Adrenal gland (tissue), 5 donors: Measurements from ENCODE around the gene CD247.

Source experiments
- POLR2A ChIP-seq, 2 donors: fragments of 450-650 bp; IDR thresholded peaks; one replicate each; pipeline ENCODE4 v1.6.1; 2017; ENCODE audit warnings: antibody characterized with exemption in 2 of 2, mild to moderate bottlenecking in 2 of 2, moderate library complexity in 1 of 2
- TF ChIP-seq, protein P1 (sequence below), 6 experiments: fragments of 450-650 bp in 4 of 6; fragments of 200-600 bp in 2 of 6; sonication (generic) in 1 of 6; IDR thresholded peaks; 1 replicate in 5 of 6; 2 replicates in 1 of 6; pipeline versions ENCODE4 v1.5.1 to v1.8.0; 2016 to 2021; ENCODE audit warnings: antibody characterized with exemption in 6 of 6, mild to moderate bottlenecking in 2 of 6, moderate library complexity in 1 of 6
- donor health status: DM: no; HTN: no; CAD: no.

GRCh38 chr1:167476061-167476460 lies 42.3 kb downstream of the CD247 start:
- TF ChIP-seq, protein P1, sequence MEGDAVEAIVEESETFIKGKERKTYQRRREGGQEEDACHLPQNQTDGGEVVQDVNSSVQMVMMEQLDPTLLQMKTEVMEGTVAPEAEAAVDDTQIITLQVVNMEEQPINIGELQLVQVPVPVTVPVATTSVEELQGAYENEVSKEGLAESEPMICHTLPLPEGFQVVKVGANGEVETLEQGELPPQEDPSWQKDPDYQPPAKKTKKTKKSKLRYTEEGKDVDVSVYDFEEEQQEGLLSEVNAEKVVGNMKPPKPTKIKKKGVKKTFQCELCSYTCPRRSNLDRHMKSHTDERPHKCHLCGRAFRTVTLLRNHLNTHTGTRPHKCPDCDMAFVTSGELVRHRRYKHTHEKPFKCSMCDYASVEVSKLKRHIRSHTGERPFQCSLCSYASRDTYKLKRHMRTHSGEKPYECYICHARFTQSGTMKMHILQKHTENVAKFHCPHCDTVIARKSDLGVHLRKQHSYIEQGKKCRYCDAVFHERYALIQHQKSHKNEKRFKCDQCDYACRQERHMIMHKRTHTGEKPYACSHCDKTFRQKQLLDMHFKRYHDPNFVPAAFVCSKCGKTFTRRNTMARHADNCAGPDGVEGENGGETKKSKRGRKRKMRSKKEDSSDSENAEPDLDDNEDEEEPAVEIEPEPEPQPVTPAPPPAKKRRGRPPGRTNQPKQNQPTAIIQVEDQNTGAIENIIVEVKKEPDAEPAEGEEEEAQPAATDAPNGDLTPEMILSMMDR (IDR thresholded peaks at IDR 0.05): no peak
- no peak for TF ChIP-seq POLR2A (IDR thresholded peaks at IDR 0.05)
